ENCODE data around the gene ATXN10.

Gene ATXN10

DNA sequence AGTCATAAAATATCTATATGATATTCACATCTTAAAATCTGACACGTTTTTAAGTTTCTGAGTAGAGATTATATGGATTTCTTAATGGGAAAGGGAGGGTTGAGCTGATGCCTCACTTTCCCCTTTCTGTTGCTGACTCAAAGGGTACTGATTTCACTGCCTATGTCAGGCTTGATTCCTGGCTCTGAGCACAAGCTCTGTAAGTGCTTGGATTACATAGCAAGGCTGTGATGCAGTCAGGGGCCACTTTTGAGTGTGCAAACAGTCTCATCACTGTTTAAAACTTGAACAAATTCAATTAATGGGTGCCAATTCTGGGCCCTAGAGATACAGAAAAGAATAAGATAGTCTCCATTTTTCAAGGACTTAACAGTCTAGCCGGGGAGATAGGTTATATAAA lies 14.4 kb downstream of the ATXN10 start:
- no peak overlapping the region for H3K9ac ChIP-seq (ENCODE audit: low read depth, low read length, poor library complexity, severe bottlenecking)
- H2AFZ ChIP-seq (ENCODE audit: low read length): no peak overlapping the region
- H3K4me1 ChIP-seq (ENCODE audit: insufficient read depth, low read length, poor library complexity, severe bottlenecking): peaks cover 47% of the 10 kb centered on the region
- no peaks in the 10 kb centered on the region for H3K9me2 ChIP-seq (replicated peaks; ENCODE audit: low read depth, low read length)
- no peaks in the 10 kb centered on the region for H3K27me3 ChIP-seq (ENCODE audit: insufficient read depth, low read length, poor library complexity, severe bottlenecking)
- no peak overlapping the region for H3K4me3 ChIP-seq (ENCODE audit: low read length, poor library complexity, severe bottlenecking)
- peaks cover 69% of the 10 kb centered on the region for H4K20me1 ChIP-seq (ENCODE audit: insufficient read depth, low read length, poor library complexity, severe bottlenecking)
- no peaks in the 10 kb centered on the region for H3F3A ChIP-seq (ENCODE audit: low read depth)
- H3K36me3 ChIP-seq (ENCODE audit: insufficient read depth, low read length): peaks cover 2% of the 10 kb centered on the region; the same call in 1 of the 2 replicates
- peaks cover 97% of the 10 kb centered on the region for H3K79me2 ChIP-seq (ENCODE audit: insufficient read depth, low read length)
- TF ChIP-seq, protein P1, sequence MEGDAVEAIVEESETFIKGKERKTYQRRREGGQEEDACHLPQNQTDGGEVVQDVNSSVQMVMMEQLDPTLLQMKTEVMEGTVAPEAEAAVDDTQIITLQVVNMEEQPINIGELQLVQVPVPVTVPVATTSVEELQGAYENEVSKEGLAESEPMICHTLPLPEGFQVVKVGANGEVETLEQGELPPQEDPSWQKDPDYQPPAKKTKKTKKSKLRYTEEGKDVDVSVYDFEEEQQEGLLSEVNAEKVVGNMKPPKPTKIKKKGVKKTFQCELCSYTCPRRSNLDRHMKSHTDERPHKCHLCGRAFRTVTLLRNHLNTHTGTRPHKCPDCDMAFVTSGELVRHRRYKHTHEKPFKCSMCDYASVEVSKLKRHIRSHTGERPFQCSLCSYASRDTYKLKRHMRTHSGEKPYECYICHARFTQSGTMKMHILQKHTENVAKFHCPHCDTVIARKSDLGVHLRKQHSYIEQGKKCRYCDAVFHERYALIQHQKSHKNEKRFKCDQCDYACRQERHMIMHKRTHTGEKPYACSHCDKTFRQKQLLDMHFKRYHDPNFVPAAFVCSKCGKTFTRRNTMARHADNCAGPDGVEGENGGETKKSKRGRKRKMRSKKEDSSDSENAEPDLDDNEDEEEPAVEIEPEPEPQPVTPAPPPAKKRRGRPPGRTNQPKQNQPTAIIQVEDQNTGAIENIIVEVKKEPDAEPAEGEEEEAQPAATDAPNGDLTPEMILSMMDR (conservative IDR thresholded peaks at IDR 0.05; ENCODE audit: low read length): no peak
- no peak for TF ChIP-seq EZH2phosphoT487 (IDR thresholded peaks at IDR 0.05; ENCODE audit: borderline replicate concordance)
- no peaks in the 10 kb centered on the region for H3K9me3 ChIP-seq (ENCODE audit: insufficient read depth, low read depth, low read length)
- H3K4me2 ChIP-seq (ENCODE audit: low read depth, low read length, poor library complexity, severe bottlenecking): no peak overlapping the region

DNA sequence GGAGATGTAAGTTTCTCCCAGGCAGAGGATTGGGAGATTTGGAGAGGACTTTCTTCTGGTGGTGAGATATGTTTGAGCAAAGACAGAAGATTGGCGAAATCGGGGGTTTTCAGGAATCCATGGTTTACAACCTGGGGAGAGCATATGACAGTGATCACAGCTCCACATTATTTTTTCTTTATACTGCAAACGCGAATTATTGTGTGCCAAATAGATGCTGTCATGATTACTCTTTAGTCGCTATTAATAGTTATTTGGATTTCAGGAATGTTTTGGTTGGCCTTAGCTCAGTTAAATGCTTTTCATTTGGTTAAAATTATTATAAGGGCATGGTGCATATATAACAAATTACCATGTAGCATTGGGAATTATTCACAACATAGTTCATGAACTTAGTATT lies 15.2 kb downstream of the ATXN10 start:
- H3K36me3 ChIP-seq (ENCODE audit: insufficient read depth, low read length): peaks cover 9% of the 10 kb centered on the region; the same call in 1 of the 2 replicates
- H3K9me2 ChIP-seq (replicated peaks; ENCODE audit: low read depth, low read length): no peaks in the 10 kb centered on the region
- H3K27me3 ChIP-seq (ENCODE audit: insufficient read depth, low read length, poor library complexity, severe bottlenecking): no peaks in the 10 kb centered on the region
- peaks cover 71% of the 10 kb centered on the region for H4K20me1 ChIP-seq (ENCODE audit: insufficient read depth, low read length, poor library complexity, severe bottlenecking)
- no peak overlapping the region for H3K4me2 ChIP-seq (ENCODE audit: low read depth, low read length, poor library complexity, severe bottlenecking)
- no peaks in the 10 kb centered on the region for H3F3A ChIP-seq (ENCODE audit: low read depth)
- H3K79me2 ChIP-seq (ENCODE audit: insufficient read depth, low read length): peaks cover 97% of the 10 kb centered on the region
- no peak overlapping the region for H3K4me3 ChIP-seq (ENCODE audit: low read length, poor library complexity, severe bottlenecking)
- H3K9ac ChIP-seq (ENCODE audit: low read depth, low read length, poor library complexity, severe bottlenecking): no peak overlapping the region
- H3K9me3 ChIP-seq (ENCODE audit: insufficient read depth, low read depth, low read length): no peaks in the 10 kb centered on the region
- H2AFZ ChIP-seq (ENCODE audit: low read length): no peak overlapping the region
- peaks cover 42% of the 10 kb centered on the region for H3K4me1 ChIP-seq (ENCODE audit: insufficient read depth, low read length, poor library complexity, severe bottlenecking)
- TF ChIP-seq, protein P1 (conservative IDR thresholded peaks at IDR 0.05; ENCODE audit: low read length): no peak
- no peak for TF ChIP-seq EZH2phosphoT487 (IDR thresholded peaks at IDR 0.05; ENCODE audit: borderline replicate concordance)

DNA sequence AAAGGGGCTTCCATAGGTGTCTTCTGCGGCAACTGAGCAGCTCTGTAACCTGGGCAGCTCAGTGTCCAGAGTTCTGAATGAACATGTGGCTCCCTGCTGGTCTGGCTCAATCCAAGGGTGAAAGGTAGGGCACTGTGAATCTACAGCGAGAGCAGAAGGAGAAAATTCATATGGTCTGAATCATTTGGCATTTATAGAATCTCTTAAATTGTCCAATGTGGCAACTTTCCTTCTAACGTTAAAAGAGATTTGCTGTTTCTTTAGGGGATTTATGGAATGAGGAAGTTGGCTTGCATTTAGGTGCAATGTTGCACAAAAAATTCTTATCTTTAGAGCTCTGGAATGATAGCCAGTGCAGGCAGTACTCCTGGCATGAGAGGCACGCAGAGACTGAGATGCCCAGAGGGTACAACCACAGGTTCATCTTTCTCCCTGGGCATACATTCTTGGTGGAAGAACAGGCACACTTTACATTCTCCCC lies 17.0 kb downstream of the ATXN10 start:
- H3K4me2 ChIP-seq (ENCODE audit: low read depth, low read length, poor library complexity, severe bottlenecking): no peak overlapping the region
- peaks cover 35% of the 10 kb centered on the region for H3K4me1 ChIP-seq (ENCODE audit: insufficient read depth, low read length, poor library complexity, severe bottlenecking)
- H4K20me1 ChIP-seq (ENCODE audit: insufficient read depth, low read length, poor library complexity, severe bottlenecking): peaks cover 69% of the 10 kb centered on the region
- no peaks in the 10 kb centered on the region for H3K9me2 ChIP-seq (replicated peaks; ENCODE audit: low read depth, low read length)
- H3K9ac ChIP-seq (ENCODE audit: low read depth, low read length, poor library complexity, severe bottlenecking): no peak overlapping the region
- H3K27me3 ChIP-seq (ENCODE audit: insufficient read depth, low read length, poor library complexity, severe bottlenecking): no peaks in the 10 kb centered on the region
- peaks cover 93% of the 10 kb centered on the region for H3K79me2 ChIP-seq (ENCODE audit: insufficient read depth, low read length)
- TF ChIP-seq, protein P1 (conservative IDR thresholded peaks at IDR 0.05; ENCODE audit: low read length): no peak
- TF ChIP-seq EZH2phosphoT487 (IDR thresholded peaks at IDR 0.05; ENCODE audit: borderline replicate concordance): no peak
- peaks cover 24% of the 10 kb centered on the region; the same call in 1 of the 2 replicates for H3K36me3 ChIP-seq (ENCODE audit: insufficient read depth, low read length)
- H2AFZ ChIP-seq (ENCODE audit: low read length): no peak overlapping the region
- H3K9me3 ChIP-seq (ENCODE audit: insufficient read depth, low read depth, low read length): no peaks in the 10 kb centered on the region
- no peak overlapping the region for H3K4me3 ChIP-seq (ENCODE audit: low read length, poor library complexity, severe bottlenecking)
- H3F3A ChIP-seq (ENCODE audit: low read depth): no peaks in the 10 kb centered on the region
